Measurements from ENCODE around the gene COL26A1. TPM values are rescaled to one million over a fixed set of nuclear protein-coding genes. Genes with fewer than 3 reads are reported as not detected.
"Not testable (repeated sequence)": the region's sequence is repeated elsewhere in the genome, so short reads cannot be mapped to it uniquely, and the experiment has no call there.

The COL26A1 gene
- total RNA-seq, 1 experiment from 2014 or later = not detected

DNA sequence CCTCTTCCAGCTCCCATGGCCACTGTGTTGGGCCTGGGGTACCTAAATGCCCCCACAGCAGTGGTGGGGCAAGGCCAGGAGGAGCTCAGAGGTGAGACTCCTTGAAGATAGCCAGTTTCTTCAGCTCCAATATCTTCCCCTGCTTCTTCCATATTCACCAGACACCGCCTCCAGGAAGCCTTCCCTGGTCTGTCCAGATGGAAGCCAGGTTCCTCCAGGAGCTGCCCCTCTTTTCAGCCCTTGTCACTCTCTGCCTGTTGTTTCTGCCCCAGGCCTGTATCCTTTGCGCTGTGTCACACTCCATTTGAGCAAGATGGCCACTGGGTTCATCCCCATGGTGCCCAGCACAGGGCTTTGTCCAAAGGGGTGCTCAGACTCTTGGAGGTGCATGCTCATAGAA, 138.7 kb downstream of the COL26A1 start:
- no peak overlapping the region for H3K9ac ChIP-seq (ENCODE audit: low read length)
- H3K36me3 ChIP-seq (ENCODE audit: low read depth, low read length) = no peaks in the 10 kb centered on the region
- H2AFZ ChIP-seq (ENCODE audit: low read length) = no peak overlapping the region
- no peak for DNase-seq
- H3K4me3 ChIP-seq (ENCODE audit: low read length) = no peak overlapping the region
- H3K9me2 ChIP-seq (replicated peaks; ENCODE audit: low read length) = no peaks in the 10 kb centered on the region
- ATAC-seq = no peak
- no peaks in the 10 kb centered on the region for H3K79me2 ChIP-seq (ENCODE audit: low read length)
- H3K4me2 ChIP-seq (ENCODE audit: low read length) = no peak overlapping the region
- CTCF ChIA-PET = no interaction called here
- no peaks in the 10 kb centered on the region for H3F3A ChIP-seq (ENCODE audit: low read length, unreplicated experiment)
- no peak overlapping the region for H3K27ac ChIP-seq (ENCODE audit: low read length)
- H3K4me1 ChIP-seq (ENCODE audit: insufficient read depth, low read length) = no peaks in the 10 kb centered on the region
- intact Hi-C loops (cut with micrococcal nuclease) = no loop called here
- TF ChIP-seq, protein P1, sequence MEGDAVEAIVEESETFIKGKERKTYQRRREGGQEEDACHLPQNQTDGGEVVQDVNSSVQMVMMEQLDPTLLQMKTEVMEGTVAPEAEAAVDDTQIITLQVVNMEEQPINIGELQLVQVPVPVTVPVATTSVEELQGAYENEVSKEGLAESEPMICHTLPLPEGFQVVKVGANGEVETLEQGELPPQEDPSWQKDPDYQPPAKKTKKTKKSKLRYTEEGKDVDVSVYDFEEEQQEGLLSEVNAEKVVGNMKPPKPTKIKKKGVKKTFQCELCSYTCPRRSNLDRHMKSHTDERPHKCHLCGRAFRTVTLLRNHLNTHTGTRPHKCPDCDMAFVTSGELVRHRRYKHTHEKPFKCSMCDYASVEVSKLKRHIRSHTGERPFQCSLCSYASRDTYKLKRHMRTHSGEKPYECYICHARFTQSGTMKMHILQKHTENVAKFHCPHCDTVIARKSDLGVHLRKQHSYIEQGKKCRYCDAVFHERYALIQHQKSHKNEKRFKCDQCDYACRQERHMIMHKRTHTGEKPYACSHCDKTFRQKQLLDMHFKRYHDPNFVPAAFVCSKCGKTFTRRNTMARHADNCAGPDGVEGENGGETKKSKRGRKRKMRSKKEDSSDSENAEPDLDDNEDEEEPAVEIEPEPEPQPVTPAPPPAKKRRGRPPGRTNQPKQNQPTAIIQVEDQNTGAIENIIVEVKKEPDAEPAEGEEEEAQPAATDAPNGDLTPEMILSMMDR (conservative IDR thresholded peaks at IDR 0.05; ENCODE audit: low read depth, low read length) = no peak
- no peak for TF ChIP-seq EZH2phosphoT487 (IDR thresholded peaks at IDR 0.05; ENCODE audit: borderline replicate concordance, low read length)
- TF ChIP-seq EZH2 (IDR thresholded peaks at IDR 0.05; ENCODE audit: low read length, unreplicated experiment) = no peak
- POLR2A ChIA-PET (ENCODE audit: unreplicated experiment) = no interaction called here
- no peaks in the 10 kb centered on the region for H3K9me3 ChIP-seq (ENCODE audit: low read length)
- BruUV-seq (replicated peaks) = no TSS peak
- H4K20me1 ChIP-seq (ENCODE audit: low read length) = no peaks in the 10 kb centered on the region
- H3K27me3 ChIP-seq (ENCODE audit: low read length) = no peaks in the 10 kb centered on the region

DNA sequence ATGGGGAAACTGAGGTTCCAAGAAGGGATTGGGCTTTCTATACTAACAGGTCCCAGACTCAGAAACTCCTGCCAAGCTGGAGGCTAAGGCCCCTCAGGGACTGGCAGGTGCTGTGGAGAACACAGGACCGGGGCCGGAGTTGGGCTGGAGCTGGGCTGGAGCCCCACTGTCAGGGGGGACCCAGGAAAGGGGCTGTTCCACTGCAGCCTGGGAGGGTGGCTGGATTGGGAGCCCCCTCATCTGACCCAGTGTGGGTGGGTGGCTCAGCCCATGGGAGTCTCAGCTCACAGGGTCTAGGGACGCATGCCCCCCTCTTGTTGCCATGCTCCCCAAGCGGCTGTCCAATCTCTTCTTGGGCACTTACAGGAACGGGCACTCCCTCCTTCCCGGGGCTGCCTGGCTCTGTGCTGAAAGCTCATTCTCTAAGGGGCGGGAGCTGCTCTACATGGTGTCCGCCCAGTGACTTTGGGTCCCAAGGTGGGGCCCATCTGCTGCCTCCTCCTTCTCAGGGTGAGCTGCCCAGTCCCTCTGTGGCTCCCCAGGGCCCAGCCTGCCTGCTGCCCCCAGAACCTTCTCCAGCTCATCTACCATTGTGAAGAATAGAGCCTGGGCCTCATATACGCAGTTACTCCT, 139.9 kb downstream of the COL26A1 start:
- no peaks in the 10 kb centered on the region for H4K20me1 ChIP-seq (ENCODE audit: low read length)
- no peaks in the 10 kb centered on the region for H3K9me2 ChIP-seq (replicated peaks; ENCODE audit: low read length)
- ChIA-PET POLR2A (ENCODE audit: unreplicated experiment) (no interaction called here), CTCF (no interaction called here)
- intact Hi-C loops (cut with micrococcal nuclease) = no loop called here
- H3F3A ChIP-seq (ENCODE audit: low read length, unreplicated experiment) = no peaks in the 10 kb centered on the region
- H3K27ac ChIP-seq (ENCODE audit: low read length) = no peak overlapping the region
- no peaks in the 10 kb centered on the region for H3K27me3 ChIP-seq (ENCODE audit: low read length)
- no peak overlapping the region for H3K4me2 ChIP-seq (ENCODE audit: low read length)
- no peak overlapping the region for H2AFZ ChIP-seq (ENCODE audit: low read length)
- no peak overlapping the region for H3K9ac ChIP-seq (ENCODE audit: low read length)
- TF ChIP-seq, protein P1 (conservative IDR thresholded peaks at IDR 0.05; ENCODE audit: low read depth, low read length) = no peak
- TF ChIP-seq EZH2 (IDR thresholded peaks at IDR 0.05; ENCODE audit: low read length, unreplicated experiment) = no peak
- no peak for TF ChIP-seq EZH2phosphoT487 (IDR thresholded peaks at IDR 0.05; ENCODE audit: borderline replicate concordance, low read length)
- no peaks in the 10 kb centered on the region for H3K36me3 ChIP-seq (ENCODE audit: low read depth, low read length)
- no peaks in the 10 kb centered on the region for H3K4me1 ChIP-seq (ENCODE audit: insufficient read depth, low read length)
- ATAC-seq (no peak), DNase-seq (no peak)
- H3K9me3 ChIP-seq (ENCODE audit: low read length) = no peaks in the 10 kb centered on the region
- BruUV-seq (replicated peaks) = no TSS peak
- H3K4me3 ChIP-seq (ENCODE audit: low read length) = no peak overlapping the region
- no peaks in the 10 kb centered on the region for H3K79me2 ChIP-seq (ENCODE audit: low read length)

DNA sequence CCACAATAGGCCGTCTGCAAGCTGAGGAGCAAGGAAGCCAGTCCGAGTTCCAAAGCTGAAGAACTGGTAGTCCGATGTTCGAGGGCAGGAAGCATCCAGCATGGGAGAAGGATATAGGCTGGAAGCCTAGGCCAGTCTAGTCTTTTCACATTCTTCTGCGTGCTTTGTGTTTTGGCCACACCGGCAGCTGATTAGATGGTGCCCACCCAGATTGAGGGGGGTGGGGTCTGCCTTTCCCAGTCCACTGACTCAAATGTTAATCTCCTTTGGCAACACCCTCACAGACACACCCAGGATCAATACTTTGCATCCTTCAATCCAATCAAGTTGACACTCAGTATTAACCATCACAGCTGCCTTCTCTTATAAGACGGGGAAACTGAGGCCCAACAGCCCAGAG, 142.8 kb downstream of the COL26A1 start:
- H3K27me3 ChIP-seq (ENCODE audit: low read length); intact Hi-C loops (cut with micrococcal nuclease); POLR2A ChIA-PET (ENCODE audit: unreplicated experiment); BruUV-seq (replicated peaks); CTCF ChIA-PET; H4K20me1 ChIP-seq (ENCODE audit: low read length); H3K27ac ChIP-seq (ENCODE audit: low read length); H3K36me3 ChIP-seq (ENCODE audit: low read depth, low read length); H3K9ac ChIP-seq (ENCODE audit: low read length); H3K4me3 ChIP-seq (ENCODE audit: low read length); ATAC-seq; H2AFZ ChIP-seq (ENCODE audit: low read length); DNase-seq; H3F3A ChIP-seq (ENCODE audit: low read length, unreplicated experiment); H3K79me2 ChIP-seq (ENCODE audit: low read length); H3K9me3 ChIP-seq (ENCODE audit: low read length); H3K4me2 ChIP-seq (ENCODE audit: low read length); H3K4me1 ChIP-seq (ENCODE audit: insufficient read depth, low read length); H3K9me2 ChIP-seq (replicated peaks; ENCODE audit: low read length): not testable (repeated sequence)

Measured in PC-3 (cell line).